NCI-H748 (cell line): ENCODE measurements around the gene FHIT.
"Not testable (repeated sequence)": the region's sequence is repeated elsewhere in the genome, so short reads cannot be mapped to it uniquely, and the experiment has no call there.

ENCODE experiments used
- DNase-seq: peaks from one replicate; lab custom pipeline; 2025; ENCODE audit not compliant: unreplicated experiment; lab: John Stamatoyannopoulos, UW

Gene FHIT

DNA sequence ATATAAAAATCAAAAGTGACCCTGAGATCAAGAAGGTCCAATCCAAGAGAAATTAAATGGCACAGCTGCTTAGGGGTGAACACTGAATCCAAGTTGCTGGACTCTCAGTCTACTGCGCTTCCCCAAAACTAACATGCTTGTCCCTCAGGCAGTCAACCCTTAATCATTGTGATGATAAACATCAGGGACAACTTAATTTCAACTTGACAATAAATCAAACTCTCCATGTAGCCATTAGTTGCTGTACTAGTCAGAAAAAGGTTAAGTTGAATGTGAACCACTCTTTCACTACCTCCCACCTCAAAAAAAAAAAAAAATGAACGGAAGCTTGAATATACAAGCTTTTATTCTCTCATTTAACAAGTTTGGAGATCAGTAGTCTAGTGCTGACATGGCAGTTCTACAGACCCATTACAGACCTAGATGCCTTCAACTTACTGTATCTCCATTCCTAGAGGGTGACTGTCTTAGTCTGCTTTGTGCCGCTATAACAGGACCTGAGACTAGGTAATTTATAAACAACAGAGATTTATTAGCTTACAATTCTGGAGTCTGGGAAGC lies 185.7 kb downstream of the FHIT start:
- DNase-seq, result no peak

- no peak for DNase-seq
Measured at GRCh38 chr3:61061092-61061723, 190.0 kb downstream of the FHIT start.

DNA sequence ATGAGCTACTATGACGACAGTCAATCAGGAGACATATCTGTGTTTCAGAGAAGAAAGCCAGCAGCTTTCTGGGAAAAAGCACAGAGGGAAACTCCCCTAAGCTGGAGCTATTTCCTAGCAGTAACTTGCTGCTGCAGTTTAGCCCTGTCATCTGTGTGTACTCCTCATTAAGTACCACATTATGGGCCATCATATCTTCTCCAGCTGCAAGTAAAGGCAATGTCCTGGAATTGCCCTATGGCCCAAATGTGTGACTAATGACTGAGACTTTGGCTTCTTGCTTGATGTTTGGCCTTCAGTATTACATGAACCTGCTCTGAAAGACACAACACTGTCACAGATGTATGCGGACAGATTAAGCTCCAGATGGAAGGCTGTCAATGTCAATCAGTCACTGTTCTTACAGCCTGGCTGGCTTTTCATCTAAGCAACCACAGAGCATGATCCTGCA lies 190.8 kb downstream of the FHIT start:
- no peak for DNase-seq

GRCh38 chr3:61058836-61059235 lies 192.4 kb downstream of the FHIT start:
- no peak for DNase-seq

- DNase-seq, result no peak
Measured at GRCh38 chr3:61057464-61057863, 193.8 kb downstream of the FHIT start.

GRCh38 chr3:61055447-61055846 lies 195.8 kb downstream of the FHIT start:
- DNase-seq, result no peak

GRCh38 chr3:61053781-61054496 lies 197.3 kb downstream of the FHIT start:
- DNase-seq, result peak; percentile 95

DNA sequence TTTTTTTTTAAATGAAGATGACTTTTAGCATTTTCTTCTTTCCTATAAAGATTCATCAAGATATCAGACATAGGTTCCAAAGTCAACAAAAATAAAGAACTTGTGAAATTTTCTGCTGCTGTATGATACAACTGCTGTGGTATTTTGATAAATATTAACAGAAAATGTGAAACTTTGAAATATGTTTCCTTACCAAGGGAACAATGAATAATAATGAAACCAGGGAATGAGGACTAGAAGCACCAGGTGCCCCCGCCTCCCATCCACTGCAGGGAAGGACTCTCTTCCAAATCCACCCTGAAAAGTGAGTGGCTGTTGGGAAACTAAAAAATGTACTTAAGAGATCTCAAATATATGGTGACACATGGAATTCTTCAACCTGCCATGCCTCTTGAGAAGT lies 198.4 kb downstream of the FHIT start:
- no peak for DNase-seq

DNA sequence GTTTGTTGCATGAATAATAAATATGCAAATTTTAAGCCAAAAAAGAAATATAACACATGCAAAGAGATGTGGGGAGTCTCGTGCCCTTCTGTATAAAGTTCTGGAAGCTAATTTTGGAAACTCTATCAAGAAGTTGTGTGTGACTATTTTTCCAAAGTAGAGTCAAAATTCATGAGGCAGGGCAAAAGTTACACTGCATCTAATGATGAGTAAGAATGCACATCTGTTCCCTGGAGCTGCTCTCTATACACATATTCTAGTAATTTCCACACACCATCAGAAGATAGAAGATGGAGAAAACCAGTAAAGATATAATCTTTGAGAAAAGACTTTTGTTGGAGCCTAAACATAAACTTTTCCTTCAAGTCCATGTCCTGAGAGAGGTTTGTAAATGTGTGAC lies 199.6 kb downstream of the FHIT start:
- no peak for DNase-seq

- DNase-seq, result not testable (repeated sequence)
Measured at GRCh38 chr3:61045169-61045568, 206.1 kb downstream of the FHIT start.

GRCh38 chr3:61043156-61043555 lies 208.1 kb downstream of the FHIT start:
- no peak for DNase-seq

DNA sequence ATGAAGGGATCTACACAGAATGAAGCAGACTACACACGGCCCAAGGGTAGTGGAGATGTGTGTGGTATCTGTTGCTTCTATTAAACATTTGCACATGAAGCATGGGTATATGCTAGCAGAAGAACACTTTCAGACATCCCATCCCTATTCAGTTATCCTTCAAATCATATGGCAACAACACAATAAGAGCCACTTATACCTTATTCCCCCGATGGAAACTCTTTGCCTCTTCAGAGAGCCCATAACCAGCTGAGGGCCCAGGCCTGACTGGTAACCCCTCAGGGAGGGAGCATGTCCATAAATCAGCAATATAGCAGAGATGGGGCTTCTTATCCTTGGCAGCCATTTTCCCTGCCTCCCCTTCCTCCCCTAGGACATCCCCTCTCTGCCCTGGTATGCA lies 210.6 kb downstream of the FHIT start:
- no peak for DNase-seq

DNA sequence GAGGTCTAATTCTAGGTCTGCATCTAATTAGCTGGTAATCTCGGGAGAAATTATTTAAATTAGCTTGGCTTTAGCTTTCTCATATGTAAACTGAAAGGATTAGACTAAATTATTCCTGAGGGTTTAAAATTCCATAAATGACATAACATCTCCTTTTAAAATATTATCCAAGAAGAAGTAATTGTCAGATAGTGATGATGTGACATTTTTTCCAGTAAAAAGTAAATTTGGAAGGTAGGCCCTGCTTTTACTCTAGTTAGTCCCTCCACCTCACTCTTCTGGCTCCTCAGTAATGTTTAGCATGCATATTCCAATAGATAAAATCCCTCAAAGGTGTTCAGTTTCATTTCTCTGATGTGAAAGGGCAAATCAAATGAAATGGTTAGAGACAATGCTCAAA lies 215.7 kb downstream of the FHIT start:
- DNase-seq, result no peak

GRCh38 chr3:61032991-61033390 lies 218.3 kb downstream of the FHIT start:
- peak; percentile 76 for DNase-seq

DNA sequence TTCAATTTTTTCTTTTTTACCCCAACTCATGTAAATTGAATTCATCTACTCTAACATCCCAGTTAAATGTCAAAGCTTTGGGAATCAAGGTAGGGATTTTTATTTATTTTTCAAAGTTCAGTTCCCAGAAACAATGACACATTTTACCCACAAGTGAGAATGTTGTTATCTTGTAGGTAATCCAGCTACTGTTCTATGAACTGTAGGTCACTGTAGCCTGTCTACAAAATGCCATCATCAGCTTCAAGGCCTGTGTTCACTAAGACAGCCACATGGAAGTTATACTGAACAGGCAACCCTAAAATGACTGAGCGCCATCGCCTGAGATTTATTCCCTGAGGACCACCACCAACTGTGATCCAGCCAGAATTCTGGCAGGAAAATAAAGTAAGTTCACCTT lies 219.7 kb downstream of the FHIT start:
- no peak for DNase-seq

DNA sequence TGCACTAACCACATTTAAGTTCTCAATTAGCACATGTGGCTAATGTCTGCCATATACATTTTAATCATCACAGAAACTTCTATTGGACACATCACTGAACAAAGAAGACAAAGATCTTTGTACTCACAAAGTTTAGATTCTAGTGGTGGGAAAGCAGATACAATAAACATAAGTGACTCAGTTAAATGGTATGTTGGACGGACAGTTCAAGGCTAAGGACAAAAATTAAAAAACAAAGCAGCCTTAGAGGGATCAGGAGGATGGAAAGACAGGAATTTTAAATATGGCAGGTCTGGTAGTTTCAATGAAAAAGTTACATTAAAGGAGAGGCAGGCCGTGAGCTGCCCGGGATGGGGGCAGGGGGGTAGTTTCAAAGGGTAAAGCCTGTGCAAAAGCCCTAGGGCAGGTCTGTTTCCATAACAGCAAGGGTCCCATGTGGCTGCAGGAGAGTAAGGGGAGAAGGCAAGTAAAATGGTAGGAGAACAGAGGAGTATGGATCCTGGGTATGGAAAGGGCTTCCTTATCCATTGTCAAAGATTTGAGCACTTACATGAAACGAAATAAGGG lies 220.7 kb downstream of the FHIT start:
- no peak for DNase-seq

- DNase-seq, result peak; percentile 2
Measured at GRCh38 chr3:61029194-61029593, 222.1 kb downstream of the FHIT start.

DNA sequence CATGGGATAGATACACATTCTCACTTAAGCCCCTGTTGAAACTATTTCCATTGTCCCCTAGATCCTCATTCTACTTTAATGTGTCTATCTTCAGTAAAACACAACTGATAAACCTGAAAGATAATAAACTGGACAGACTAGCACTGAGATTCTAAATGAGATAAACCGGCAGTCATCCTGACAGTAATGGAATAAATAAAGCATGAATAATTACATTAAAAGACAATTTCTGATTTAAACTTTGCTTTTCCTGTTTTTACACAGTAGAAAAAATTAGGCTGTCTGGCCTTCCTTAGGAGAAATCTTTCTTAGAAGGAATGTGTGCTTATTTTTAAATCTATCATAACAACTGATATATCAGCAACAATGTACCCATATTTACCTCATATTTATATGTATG lies 232.4 kb downstream of the FHIT start:
- DNase-seq, result no peak

DNA sequence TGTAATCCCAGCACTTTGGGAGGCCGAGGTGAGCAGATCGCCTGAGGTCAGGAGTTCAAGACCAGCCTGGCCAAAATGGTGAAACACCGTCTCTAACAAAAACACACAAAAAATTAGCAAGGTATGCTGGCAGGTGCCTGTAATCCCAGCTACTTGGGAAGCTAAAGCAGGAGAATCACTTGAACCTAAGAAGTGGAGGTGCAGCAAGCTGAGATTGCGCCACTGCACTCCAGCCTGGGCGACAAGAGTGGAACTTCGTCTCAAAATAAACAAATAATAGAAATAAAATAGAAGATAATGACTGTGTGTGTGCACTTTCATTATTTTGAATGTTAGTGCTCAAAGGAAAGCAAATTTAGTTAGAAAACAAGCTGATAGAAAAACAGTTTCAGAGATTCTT lies 234.2 kb downstream of the FHIT start:
- DNase-seq, result not testable (repeated sequence)

DNA sequence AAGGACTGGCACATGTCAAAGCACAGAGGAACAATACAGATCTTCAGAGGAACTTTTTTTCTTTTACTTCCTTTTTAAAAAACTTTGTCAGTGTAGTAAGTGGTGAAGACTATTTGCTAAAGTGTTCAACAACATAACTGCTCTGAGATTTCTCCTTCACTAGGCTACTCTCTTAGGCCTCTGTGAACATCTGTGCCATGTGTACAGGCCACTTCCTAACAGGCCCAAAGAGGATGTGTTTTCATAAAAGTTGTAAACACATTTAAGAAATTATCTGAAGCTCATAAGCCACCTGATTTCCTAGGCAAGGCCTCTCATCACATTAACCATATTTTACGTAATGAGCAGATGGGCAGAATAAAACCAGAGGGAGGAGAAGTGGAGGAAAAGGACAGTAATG lies 235.4 kb downstream of the FHIT start:
- DNase-seq, result no peak

DNA sequence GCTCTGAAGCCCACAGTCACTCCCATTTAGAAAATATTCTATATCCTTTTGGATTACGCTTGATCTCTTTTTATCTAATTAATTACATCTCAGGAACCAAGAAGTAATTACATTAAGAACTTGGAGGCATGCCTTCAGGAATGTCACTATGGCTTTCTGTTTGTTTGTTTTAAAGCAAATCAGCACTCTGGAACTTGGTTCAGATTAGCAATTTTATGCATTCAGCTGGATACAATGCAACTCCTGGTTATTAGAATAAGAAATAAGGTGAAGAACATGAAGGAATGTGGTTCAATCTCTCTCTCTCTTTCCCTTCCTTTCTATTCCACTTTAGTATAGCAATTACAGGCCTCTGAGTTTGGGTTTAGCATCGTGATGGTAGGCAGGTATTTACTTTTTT lies 235.8 kb downstream of the FHIT start:
- no peak for DNase-seq

GRCh38 chr3:61008998-61009380 lies 242.3 kb downstream of the FHIT start:
- DNase-seq, result no peak
